Endothelial cell of umbilical vein (primary cell): ENCODE data around the gene ZP1. TPM values are rescaled to one million over a fixed set of nuclear protein-coding genes. Genes with fewer than 3 reads are reported as not detected.

ENCODE experiments used
- BruUV-seq: library from RNA; stranded (reverse); fragments of 400-500 nt; replicated peaks from 2 replicates; lab custom pipeline; 2021; lab: Mats Ljungman, UMichigan
- CTCF ChIA-PET: fragments of 300-600, 350-600 bp; sonication (Branson Sonifier 250); formaldehyde crosslinking; loops from one replicate; lab custom pipeline; 2021; ENCODE audit warnings: antibody characterized with exemption, inconsistent platforms; lab: Charles Lee
- POLR2A ChIA-PET: fragments of 300-600, 350-600 bp; sonication (Branson Sonifier 250); formaldehyde crosslinking; loops from one replicate; lab custom pipeline; 2021; ENCODE audit warnings: antibody characterized with exemption, inconsistent platforms; lab: Charles Lee
- DNase-seq: peaks from one replicate; pipeline ENCODE4 v3.0.0-alpha.2; 2011; ENCODE audit warnings: low read depth, low spot score
- FAIRE-seq: peaks from 2 replicates; lab custom pipeline; 2011; peaks lifted over from hg19 to GRCh38; lab: Jason Lieb, UNC
- H2AFZ ChIP-seq: 2 replicates; pipeline ENCODE4 v1.6.0; 2012; ENCODE audit warnings: low read depth, low read length, control low read depth, inconsistent platforms
- H3K27ac ChIP-seq: 2 replicates; pipeline ENCODE4 v1.5.1; 2011; ENCODE audit warnings: low read depth, mild to moderate bottlenecking, control low read depth, low read length, moderate library complexity; ENCODE audit not compliant: insufficient read depth
- H3K27me3 ChIP-seq, 2 experiments: 2 replicates each; pipeline versions ENCODE4 v1.6.0 to v1.6.1; 2011; ENCODE audit warnings: low read length in 2 of 2, mixed read lengths in 1 of 2; ENCODE audit not compliant: control insufficient read depth in 2 of 2, insufficient read depth in 2 of 2
- H3K36me3 ChIP-seq, 2 experiments: 2 replicates in 1 of 2; 3 replicates in 1 of 2; pipeline ENCODE4 v1.5.1; 2011; ENCODE audit warnings: low read length in 2 of 2, mild to moderate bottlenecking in 1 of 2, moderate library complexity in 1 of 2; ENCODE audit not compliant: control insufficient read depth in 2 of 2, insufficient read depth in 2 of 2; ENCODE audit errors: extremely low read depth in 1 of 2
- H3K4me1 ChIP-seq: 3 replicates; pipeline ENCODE4 v1.5.1; 2011; ENCODE audit warnings: mild to moderate bottlenecking, low read length; ENCODE audit not compliant: control insufficient read depth, insufficient read depth; ENCODE audit errors: extremely low read depth
- H3K4me2 ChIP-seq: 2 replicates; pipeline ENCODE4 v1.6.1; 2011; ENCODE audit warnings: low read length, control low read depth, mixed read lengths; ENCODE audit not compliant: insufficient read depth
- H3K4me3 ChIP-seq, 3 experiments: fragments of 200-600 bp in 1 of 3; sonication (generic), shearing (Covaris generic) in 1 of 3; replicated peaks in 1 of 3; 2 replicates each; pipeline ENCODE4 v1.5.1; 2011 to 2016; ENCODE audit warnings: control low read depth in 3 of 3, low read length in 3 of 3, mild to moderate bottlenecking in 2 of 3, inconsistent platforms in 1 of 3, low read depth in 1 of 3, moderate library complexity in 1 of 3; ENCODE audit not compliant: insufficient read depth in 1 of 3
- H3K79me2 ChIP-seq: 2 replicates; pipeline ENCODE4 v1.6.0; 2012; ENCODE audit warnings: low read length, inconsistent platforms; ENCODE audit not compliant: control insufficient read depth, insufficient read depth
- H3K9ac ChIP-seq: replicated peaks from 2 replicates; pipeline ENCODE3; 2011; ENCODE audit warnings: low read length, control low read depth; ENCODE audit not compliant: insufficient read depth; ENCODE audit errors: extremely low read depth
- H3K9me1 ChIP-seq: replicated peaks from 3 replicates; pipeline ENCODE4 v1.6.0; 2011; ENCODE audit warnings: mild to moderate bottlenecking, low read length; ENCODE audit not compliant: control insufficient read depth, insufficient read depth; ENCODE audit errors: extremely low read depth
- H3K9me3 ChIP-seq: replicated peaks from 2 replicates; pipeline ENCODE4 v1.5.1; 2012; ENCODE audit warnings: low read length, inconsistent platforms; ENCODE audit not compliant: control insufficient read depth, insufficient read depth
- H4K20me1 ChIP-seq: replicated peaks from 2 replicates; pipeline ENCODE3; 2011; ENCODE audit warnings: mild to moderate bottlenecking, low read length; ENCODE audit not compliant: control insufficient read depth, insufficient read depth; ENCODE audit errors: extremely low read depth
- CTCF ChIP-seq, 2 donors: IDR thresholded peaks; 1 replicate in 1 of 2; 2 replicates in 1 of 2; pipeline ENCODE4 v1.5.1; 2011; ENCODE audit warnings: low read length in 2 of 2, mild to moderate bottlenecking in 2 of 2, moderate library complexity in 2 of 2, control low read depth in 1 of 2, inconsistent platforms in 1 of 2, low read depth in 1 of 2; ENCODE audit not compliant: insufficient read depth in 1 of 2; ENCODE audit errors: extremely low read depth in 1 of 2
- FOS ChIP-seq: IDR thresholded peaks from 2 replicates; pipeline ENCODE4 v1.6.1; 2011; ENCODE audit warnings: mild to moderate bottlenecking, low read length, moderate library complexity, borderline replicate concordance; ENCODE audit not compliant: insufficient read depth
- GATA2 ChIP-seq: IDR thresholded peaks from 2 replicates; pipeline ENCODE4 v1.7.0; 2011; ENCODE audit warnings: low read depth, mild to moderate bottlenecking, moderate library complexity, mixed read lengths, low read length; ENCODE audit not compliant: insufficient read length, insufficient read depth
- JUN ChIP-seq: IDR thresholded peaks from 2 replicates; pipeline ENCODE4 v1.6.1; 2011; ENCODE audit warnings: borderline replicate concordance, low read depth; ENCODE audit not compliant: insufficient read length, insufficient read depth
- MYC ChIP-seq: IDR thresholded peaks from one replicate; pipeline ENCODE4 v1.6.1; 2011; ENCODE audit warnings: mild to moderate bottlenecking, low read depth, low read length
- POLR2A ChIP-seq: IDR thresholded peaks from 2 replicates; pipeline ENCODE4 v1.6.1; 2012; ENCODE audit warnings: low read depth, mild to moderate bottlenecking, control low read depth, low read length
- POLR2AphosphoS5 ChIP-seq: IDR thresholded peaks from 2 replicates; pipeline ENCODE4 v1.6.1; 2012; ENCODE audit warnings: low read depth, mild to moderate bottlenecking, control low read depth, low read length, moderate library complexity; ENCODE audit not compliant: insufficient read depth
- dilution Hi-C: fragments of 300-500 bp; cut with MboI; formaldehyde crosslinking; loops from one replicate; pipeline ENCODE4 v1.15.0; 2019; ENCODE audit warnings: low sequenced_read_pairs; ENCODE audit not compliant: extremely low pct_ligation_motif_present
- intact Hi-C: fragments of 100-400 bp; cut with micrococcal nuclease; formaldehyde crosslinking; loops from one replicate; pipeline ENCODE4 v1.10.0; 2022
- polyA plus RNA-seq, 4 experiments: library from polyadenylated mRNA; depleted of rRNA in 3 of 4; stranded (reverse) in 3 of 4; unstranded in 1 of 4; fragments of >200 nt; gene quantifications; 2 replicates each; pipeline versions ENCODE4 v1.2.1 to v1.2.3, GENCODE V29; 2011 to 2012; ENCODE audit warnings: missing spikeins in 1 of 4
- total RNA-seq: library from RNA; stranded (reverse); gene quantifications from 2 replicates; pipeline ENCODE4 v1.2.3, GENCODE V29; 2021
- TF ChIP-seq, protein P1 (sequence below): IDR thresholded peaks from 2 replicates; pipeline ENCODE4 v1.6.1; 2011; ENCODE audit not compliant: insufficient read depth, insufficient read length

The ZP1 gene
- total and polyA plus RNA-seq, 2 donors (not counting 3 experiments of a cell fraction or from before 2014, with no cell fraction given), result not detected

DNA sequence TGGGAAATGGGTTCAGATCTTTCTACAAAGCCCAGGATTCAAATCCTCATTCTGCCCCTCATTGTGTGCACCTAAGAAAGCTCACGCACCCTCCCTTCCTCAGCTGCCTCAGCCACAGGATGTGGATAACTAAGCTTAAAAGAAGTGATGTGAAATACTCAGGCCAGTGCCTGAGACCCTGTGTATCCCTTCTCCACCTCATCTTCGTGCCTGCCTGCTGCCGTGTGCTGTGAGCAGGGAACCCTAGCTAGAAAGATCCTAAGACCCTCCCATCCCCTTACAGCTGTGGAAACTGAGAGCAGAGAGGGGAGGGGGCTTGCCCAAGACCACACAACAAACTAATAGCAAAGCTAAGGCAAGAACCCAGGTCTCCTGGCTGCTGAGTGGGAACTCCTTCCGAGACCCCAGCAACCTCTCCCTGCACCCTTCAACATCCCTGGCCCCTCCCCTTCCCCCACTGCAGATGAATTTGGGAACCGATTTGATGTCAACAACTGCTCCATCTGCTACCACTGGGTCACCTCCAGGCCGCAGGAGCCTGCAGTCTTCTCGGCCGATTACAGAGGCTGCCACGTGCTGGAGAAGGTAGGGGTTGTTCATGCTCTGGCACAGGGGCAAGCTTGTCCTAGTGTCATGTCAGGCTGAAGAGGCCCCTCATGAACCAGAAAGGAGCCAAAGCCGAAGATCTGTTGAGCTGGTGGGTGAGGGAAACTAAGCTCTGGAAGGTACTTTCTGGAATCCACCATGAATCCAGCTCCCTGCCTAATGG is 1.5 kb downstream of the ZP1 start:
- intact Hi-C loops (loop anchor here (1.0 kb wide), 1 partner anchor 30 kb away; no protein-coding TSS in a partner anchor), dilution Hi-C loops (no loop called here)
- Histone ChIP-seq H3K4me2 (no peak overlapping the region), H3K9me3 (no peaks in the 10 kb centered on the region), H2AFZ (no peak overlapping the region), H3K4me3 (no peak overlapping the region), H3K4me1 (no peaks in the 10 kb centered on the region), H3K9ac (no peak overlapping the region), H3K9me1 (no peaks in the 10 kb centered on the region), H3K27me3 (no peaks in the 10 kb centered on the region), H3K27ac (no peak overlapping the region), H3K36me3 (no peaks in the 10 kb centered on the region), H4K20me1 (no peaks in the 10 kb centered on the region), H3K79me2 (no peaks in the 10 kb centered on the region)
- POLR2A ChIA-PET, result no interaction called here
- no TSS peak for BruUV-seq
- TF ChIP-seq POLR2A (no peak), GATA2 (no peak), CTCF (IDR thresholded peaks at IDR 0.05; ENCODE audit: extremely low read depth in 1 of 2, insufficient read depth in 1 of 2, low read depth in 1 of 2, low read length in 2 of 2) (no peak), JUN (no peak), MYC (no peak), POLR2AphosphoS5 (no peak), FOS (no peak)
- TF ChIP-seq, protein P1, sequence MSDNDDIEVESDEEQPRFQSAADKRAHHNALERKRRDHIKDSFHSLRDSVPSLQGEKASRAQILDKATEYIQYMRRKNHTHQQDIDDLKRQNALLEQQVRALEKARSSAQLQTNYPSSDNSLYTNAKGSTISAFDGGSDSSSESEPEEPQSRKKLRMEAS, result no peak
- FAIRE-seq, result no peak
- CTCF ChIA-PET, result interaction anchor here (1.0 to 2.1 kb wide), 4 partner anchors 13 to 38 kb away, joined by 3 to 7 read pairs (median 6); partner anchors contain the start of gene PTGDR2
- DNase-seq, result no peak
